ENCODE results near the gene TPCN1. TPM values are rescaled to one million over a fixed set of nuclear protein-coding genes. Genes with fewer than 3 reads are reported as not detected.

The TPCN1 gene
- total RNA-seq, 1 donor from 2014 or later, result 8.4 TPM

- H3K4me1 Mint-ChIP-seq (ENCODE audit: unreplicated experiment), result peaks cover 30% of the 10 kb centered on the region
- H3K36me3 Mint-ChIP-seq (ENCODE audit: low read depth, unreplicated experiment), result peaks cover 20% of the 10 kb centered on the region
- H3K27ac Mint-ChIP-seq (ENCODE audit: unreplicated experiment), result no peak overlapping the region
- DNase-seq (ENCODE audit: low spot score), result no peak
- H3K9me3 Mint-ChIP-seq (ENCODE audit: unreplicated experiment), result no peaks in the 10 kb centered on the region
- no peak for TF ChIP-seq CTCF (IDR thresholded peaks at IDR 0.05; ENCODE audit: unreplicated experiment)
- H3K4me3 Mint-ChIP-seq (ENCODE audit: unreplicated experiment), result no peak overlapping the region
- peaks cover 3% of the 10 kb centered on the region for H3K27me3 Mint-ChIP-seq (ENCODE audit: unreplicated experiment)
Observed at GRCh38 chr12:113330505-113330904, 109.2 kb downstream of the TPCN1 start.

- TF ChIP-seq CTCF (IDR thresholded peaks at IDR 0.05; ENCODE audit: unreplicated experiment), result no peak
- H3K27ac Mint-ChIP-seq (ENCODE audit: unreplicated experiment), result no peak overlapping the region
- H3K9me3 Mint-ChIP-seq (ENCODE audit: unreplicated experiment), result no peaks in the 10 kb centered on the region
- H3K36me3 Mint-ChIP-seq (ENCODE audit: low read depth, unreplicated experiment), result peaks cover 20% of the 10 kb centered on the region
- DNase-seq (ENCODE audit: low spot score), result no peak
- H3K27me3 Mint-ChIP-seq (ENCODE audit: unreplicated experiment), result peaks cover 1% of the 10 kb centered on the region
- peaks cover 24% of the 10 kb centered on the region for H3K4me1 Mint-ChIP-seq (ENCODE audit: unreplicated experiment)
- no peak overlapping the region for H3K4me3 Mint-ChIP-seq (ENCODE audit: unreplicated experiment)
Observed at GRCh38 chr12:113332688-113333417, 111.6 kb downstream of the TPCN1 start.

- Mint-ChIP-seq H3K27ac (ENCODE audit: unreplicated experiment) (no peak overlapping the region), H3K27me3 (ENCODE audit: unreplicated experiment) (peaks cover 1% of the 10 kb centered on the region), H3K9me3 (ENCODE audit: unreplicated experiment) (no peaks in the 10 kb centered on the region), H3K4me3 (ENCODE audit: unreplicated experiment) (no peak overlapping the region), H3K36me3 (ENCODE audit: low read depth, unreplicated experiment) (peaks cover 17% of the 10 kb centered on the region), H3K4me1 (ENCODE audit: unreplicated experiment) (peaks cover 21% of the 10 kb centered on the region)
- no peak for DNase-seq (ENCODE audit: low spot score)
- TF ChIP-seq CTCF (IDR thresholded peaks at IDR 0.05; ENCODE audit: unreplicated experiment), result no peak
Observed at GRCh38 chr12:113333418-113333750, 112.1 kb downstream of the TPCN1 start.

- Mint-ChIP-seq H3K27me3 (ENCODE audit: unreplicated experiment) (peaks cover 1% of the 10 kb centered on the region), H3K27ac (ENCODE audit: unreplicated experiment) (peak overlapping the region; percentile 45), H3K4me1 (ENCODE audit: unreplicated experiment) (peaks cover 14% of the 10 kb centered on the region), H3K9me3 (ENCODE audit: unreplicated experiment) (no peaks in the 10 kb centered on the region), H3K4me3 (ENCODE audit: unreplicated experiment) (peak overlapping the region; percentile 97), H3K36me3 (ENCODE audit: low read depth, unreplicated experiment) (peaks cover 17% of the 10 kb centered on the region)
- TF ChIP-seq CTCF (IDR thresholded peaks at IDR 0.05; ENCODE audit: unreplicated experiment), result no peak
- no peak for DNase-seq (ENCODE audit: low spot score)
Observed at GRCh38 chr12:113333877-113334785, 112.9 kb downstream of the TPCN1 start.

All from endothelial cell (in vitro differentiated cells).